ENCODE results near the gene CMTM7. TPM values are rescaled to one million over a fixed set of nuclear protein-coding genes. Genes with fewer than 3 reads are reported as not detected.

CMTM7 gene
- total and polyA plus RNA-seq, 2 of the 13 experiments (the other 11 are each of a cell fraction or from before 2014, with no cell fraction given) = 20.9 to 21.4 TPM

- TF ChIP-seq JUN (CRISPR knock-in tag; IDR thresholded peaks at IDR 0.05) (no peak), ZNF614 (CRISPR knock-in tag; IDR thresholded peaks at IDR 0.05; ENCODE audit: borderline replicate concordance) (no peak), KLF12 (CRISPR knock-in tag; IDR thresholded peaks at IDR 0.05; ENCODE audit: borderline replicate concordance) (no peak), ZNF3 (CRISPR knock-in tag; IDR thresholded peaks at IDR 0.05) (no peak), TRIM24 (CRISPR knock-in tag; IDR thresholded peaks at IDR 0.05) (no peak), PHF5A (CRISPR knock-in tag; IDR thresholded peaks at IDR 0.05; ENCODE audit: low read depth, unreplicated experiment) (no peak), YEATS4 (CRISPR knock-in tag; IDR thresholded peaks at IDR 0.05; ENCODE audit: borderline replicate concordance) (peak; percentile 58; the same call in 1 of the 2 replicates), POLR2AphosphoS5 (IDR thresholded peaks at IDR 0.05; ENCODE audit: low read depth, low read length) (peak; percentile 55), TOPORS (CRISPR knock-in tag; IDR thresholded peaks at IDR 0.05) (0 out of 2 replicates have a peak, but pooled peaks have one; percentile 11), HNF4A (CRISPR knock-in tag; IDR thresholded peaks at IDR 0.05) (peak; percentile 74), IKZF5 (CRISPR knock-in tag; IDR thresholded peaks at IDR 0.05) (no peak), KLF16 (CRISPR knock-in tag; IDR thresholded peaks at IDR 0.05) (peak in 1 of 2 experiments; percentile 40; a peak in 1 of 4 replicates), GTF3A (CRISPR knock-in tag; conservative IDR thresholded peaks at IDR 0.05) (no peak), GLMP (CRISPR knock-in tag; IDR thresholded peaks at IDR 0.05; ENCODE audit: borderline replicate concordance) (no peak), SRSF9 (IDR thresholded peaks at IDR 0.05; ENCODE audit: borderline replicate concordance, insufficient read depth, low read depth, low read length, poor library complexity, severe bottlenecking) (no peak), IKZF1 (IDR thresholded peaks at IDR 0.05) (no peak), ZNF17 (CRISPR knock-in tag; IDR thresholded peaks at IDR 0.05) (no peak), ZNF296 (CRISPR knock-in tag; conservative IDR thresholded peaks at IDR 0.05) (no peak), ELF3 (CRISPR knock-in tag; IDR thresholded peaks at IDR 0.05) (no peak; the same call in 1 of the 2 replicates)
- TF ChIP-seq, protein P1, sequence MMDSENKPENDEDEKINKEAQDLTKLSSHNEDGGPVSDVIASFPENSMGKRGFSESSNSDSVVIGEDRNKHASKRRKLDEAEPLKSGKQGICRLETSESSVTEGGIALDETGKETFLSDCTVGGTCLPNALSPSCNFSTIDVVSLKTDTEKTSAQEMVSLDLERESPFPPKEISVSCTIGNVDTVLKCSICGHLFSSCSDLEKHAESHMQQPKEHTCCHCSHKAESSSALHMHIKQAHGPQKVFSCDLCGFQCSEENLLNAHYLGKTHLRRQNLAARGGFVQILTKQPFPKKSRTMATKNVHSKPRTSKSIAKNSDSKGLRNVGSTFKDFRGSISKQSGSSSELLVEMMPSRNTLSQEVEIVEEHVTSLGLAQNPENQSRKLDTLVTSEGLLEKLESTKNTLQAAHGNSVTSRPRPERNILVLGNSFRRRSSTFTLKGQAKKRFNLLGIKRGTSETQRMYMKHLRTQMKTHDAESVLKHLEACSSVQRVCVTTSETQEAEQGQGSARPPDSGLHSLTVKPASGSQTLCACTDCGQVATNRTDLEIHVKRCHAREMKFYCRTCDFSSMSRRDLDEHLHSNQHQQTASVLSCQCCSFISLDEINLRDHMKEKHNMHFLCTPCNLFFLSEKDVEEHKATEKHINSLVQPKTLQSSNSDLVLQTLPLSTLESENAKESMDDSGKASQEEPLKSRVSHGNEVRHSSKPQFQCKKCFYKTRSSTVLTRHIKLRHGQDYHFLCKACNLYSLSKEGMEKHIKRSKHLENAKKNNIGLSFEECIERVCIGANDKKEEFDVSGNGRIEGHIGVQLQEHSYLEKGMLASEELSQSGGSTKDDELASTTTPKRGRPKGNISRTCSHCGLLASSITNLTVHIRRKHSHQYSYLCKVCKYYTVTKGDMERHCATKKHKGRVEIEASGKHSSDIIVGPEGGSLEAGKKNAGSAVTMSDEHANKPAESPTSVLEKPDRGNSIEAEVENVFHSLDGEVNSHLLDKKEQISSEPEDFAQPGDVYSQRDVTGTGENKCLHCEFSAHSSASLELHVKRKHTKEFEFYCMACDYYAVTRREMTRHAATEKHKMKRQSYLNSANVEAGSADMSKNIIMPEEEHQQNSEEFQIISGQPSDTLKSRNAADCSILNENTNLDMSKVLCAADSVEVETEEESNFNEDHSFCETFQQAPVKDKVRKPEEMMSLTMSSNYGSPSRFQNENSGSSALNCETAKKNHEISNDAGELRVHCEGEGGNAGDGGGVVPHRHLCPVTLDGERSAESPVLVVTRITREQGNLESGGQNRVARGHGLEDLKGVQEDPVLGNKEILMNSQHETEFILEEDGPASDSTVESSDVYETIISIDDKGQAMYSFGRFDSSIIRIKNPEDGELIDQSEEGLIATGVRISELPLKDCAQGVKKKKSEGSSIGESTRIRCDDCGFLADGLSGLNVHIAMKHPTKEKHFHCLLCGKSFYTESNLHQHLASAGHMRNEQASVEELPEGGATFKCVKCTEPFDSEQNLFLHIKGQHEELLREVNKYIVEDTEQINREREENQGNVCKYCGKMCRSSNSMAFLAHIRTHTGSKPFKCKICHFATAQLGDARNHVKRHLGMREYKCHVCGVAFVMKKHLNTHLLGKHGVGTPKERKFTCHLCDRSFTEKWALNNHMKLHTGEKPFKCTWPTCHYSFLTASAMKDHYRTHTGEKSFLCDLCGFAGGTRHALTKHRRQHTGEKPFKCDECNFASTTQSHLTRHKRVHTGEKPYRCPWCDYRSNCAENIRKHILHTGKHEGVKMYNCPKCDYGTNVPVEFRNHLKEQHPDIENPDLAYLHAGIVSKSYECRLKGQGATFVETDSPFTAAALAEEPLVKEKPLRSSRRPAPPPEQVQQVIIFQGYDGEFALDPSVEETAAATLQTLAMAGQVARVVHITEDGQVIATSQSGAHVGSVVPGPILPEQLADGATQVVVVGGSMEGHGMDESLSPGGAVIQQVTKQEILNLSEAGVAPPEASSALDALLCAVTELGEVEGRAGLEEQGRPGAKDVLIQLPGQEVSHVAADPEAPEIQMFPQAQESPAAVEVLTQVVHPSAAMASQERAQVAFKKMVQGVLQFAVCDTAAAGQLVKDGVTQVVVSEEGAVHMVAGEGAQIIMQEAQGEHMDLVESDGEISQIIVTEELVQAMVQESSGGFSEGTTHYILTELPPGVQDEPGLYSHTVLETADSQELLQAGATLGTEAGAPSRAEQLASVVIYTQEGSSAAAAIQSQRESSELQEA (CRISPR knock-in tag; IDR thresholded peaks at IDR 0.05; ENCODE audit: not compliant biosample characterization) = peak; percentile 49
Observed at GRCh38 chr3:32502118-32502945, 110.7 kb downstream of the CMTM7 start, which contains the start of gene CMTM6 (continued).
